ENCODE data around the gene UBASH3B.
"Not testable (repeated sequence)": the region's sequence is repeated elsewhere in the genome, so short reads cannot be mapped to it uniquely, and the experiment has no call there.

The UBASH3B gene

GRCh38 chr11:122816761-122817520 lies 161.4 kb downstream of the UBASH3B start:
- peaks cover 49% of the 10 kb centered on the region for H3K4me1 Mint-ChIP-seq
- H3K9me3 Mint-ChIP-seq = peaks cover 19 to 21% of the 10 kb centered on the region in 2 donors
- DNase-seq (no peak), ATAC-seq (no peak)
- H3K27me3 Mint-ChIP-seq = no peaks in the 10 kb centered on the region
- H3K4me3 Mint-ChIP-seq = no peak overlapping the region
- no peak overlapping the region for H3K27ac Mint-ChIP-seq

GRCh38 chr11:122820158-122820557 lies 164.6 kb downstream of the UBASH3B start:
- Mint-ChIP-seq H3K4me3 (no peak overlapping the region), H3K9me3 (peaks cover 30 to 35% of the 10 kb centered on the region in 2 donors)

GRCh38 chr11:122821169-122821568 lies 165.6 kb downstream of the UBASH3B start:
- DNase-seq = no peak
- H3K27me3 Mint-ChIP-seq = no peaks in the 10 kb centered on the region
- H3K4me3 Mint-ChIP-seq = no peak overlapping the region
- H3K27ac Mint-ChIP-seq = no peak overlapping the region
- ATAC-seq = no peak
- peaks cover 45% of the 10 kb centered on the region for H3K4me1 Mint-ChIP-seq
- peaks cover 30 to 45% of the 10 kb centered on the region in 2 donors for H3K9me3 Mint-ChIP-seq

More at GRCh38 chr11:122820158-122820557, 164.6 kb downstream of the UBASH3B start:
- Mint-ChIP-seq H3K27me3 (no peaks in the 10 kb centered on the region), H3K4me1 (peaks cover 38% of the 10 kb centered on the region), H3K27ac (no peak overlapping the region)
- no peak for ATAC-seq
- no peak for DNase-seq

- peak overlapping the region in 1 of 2 donors; percentile 27 for H3K4me3 Mint-ChIP-seq
- H3K27ac Mint-ChIP-seq = peak overlapping the region in 1 of 2 donors; percentile 77
- H3K4me1 Mint-ChIP-seq = peaks cover 42% of the 10 kb centered on the region
- ATAC-seq (peak; percentile 76), DNase-seq (no peak)
- H3K9me3 Mint-ChIP-seq = peaks cover 25 to 49% of the 10 kb centered on the region in 2 donors
- no peaks in the 10 kb centered on the region for H3K27me3 Mint-ChIP-seq
These were observed 166.7 kb downstream of the UBASH3B start for GRCh38 chr11:122822241-122822640.

GRCh38 chr11:122823564-122823963 lies 168.0 kb downstream of the UBASH3B start:
- H3K4me1 Mint-ChIP-seq = peaks cover 42% of the 10 kb centered on the region
- no peak for DNase-seq
- H3K9me3 Mint-ChIP-seq = peaks cover 25 to 44% of the 10 kb centered on the region in 2 donors
- no peaks in the 10 kb centered on the region for H3K27me3 Mint-ChIP-seq
- ATAC-seq = no peak
- no peak overlapping the region for H3K27ac Mint-ChIP-seq
- no peak overlapping the region for H3K4me3 Mint-ChIP-seq

GRCh38 chr11:122829371-122829770 lies 173.8 kb downstream of the UBASH3B start:
- not testable (repeated sequence) for H3K27me3 Mint-ChIP-seq, H3K27ac Mint-ChIP-seq, H3K4me3 Mint-ChIP-seq, DNase-seq, ATAC-seq
- Mint-ChIP-seq H3K9me3 (peaks cover 0 to 22% of the 10 kb centered on the region in 2 donors), H3K4me1 (peaks cover 46% of the 10 kb centered on the region)

GRCh38 chr11:122832297-122832696 lies 176.8 kb downstream of the UBASH3B start:
- DNase-seq, H3K27me3 Mint-ChIP-seq, ATAC-seq, H3K9me3 Mint-ChIP-seq: not testable (repeated sequence)
- peak overlapping the region; percentile 63 to 77 for H3K27ac Mint-ChIP-seq
- H3K4me3 Mint-ChIP-seq = peak overlapping the region; percentile 21 to 74
- peaks cover 48% of the 10 kb centered on the region for H3K4me1 Mint-ChIP-seq

GRCh38 chr11:122832721-122833470 lies 177.4 kb downstream of the UBASH3B start:
- Mint-ChIP-seq H3K4me1 (peaks cover 54% of the 10 kb centered on the region), H3K4me3 (peak overlapping the region; percentile 21 to 74), H3K27ac (peak overlapping the region; percentile 63 to 77), H3K27me3 (no peaks in the 10 kb centered on the region), H3K9me3 (peaks cover 8 to 9% of the 10 kb centered on the region in 2 donors)
- no peak for DNase-seq
- ATAC-seq = peak; percentile 39

- H3K27ac Mint-ChIP-seq = no peak overlapping the region
- no peaks in the 10 kb centered on the region for H3K27me3 Mint-ChIP-seq
- ATAC-seq = no peak
- peaks cover 59% of the 10 kb centered on the region for H3K4me1 Mint-ChIP-seq
- no peak for DNase-seq
- no peak overlapping the region for H3K4me3 Mint-ChIP-seq
- peaks cover 8 to 13% of the 10 kb centered on the region in 2 donors for H3K9me3 Mint-ChIP-seq
These were observed 178.4 kb downstream of the UBASH3B start for GRCh38 chr11:122833846-122834464.

GRCh38 chr11:122836916-122837315 lies 181.4 kb downstream of the UBASH3B start:
- Mint-ChIP-seq H3K27me3 (no peaks in the 10 kb centered on the region), H3K27ac (no peak overlapping the region), H3K4me1 (peaks cover 62% of the 10 kb centered on the region), H3K4me3 (no peak overlapping the region), H3K9me3 (peaks cover 8 to 13% of the 10 kb centered on the region in 2 donors)
- DNase-seq (no peak), ATAC-seq (no peak)

GRCh38 chr11:122837528-122838346 lies 182.2 kb downstream of the UBASH3B start:
- Mint-ChIP-seq H3K27ac (peak overlapping the region in 1 of 2 donors; percentile 89), H3K4me3 (peak overlapping the region; percentile 82 to 84), H3K4me1 (peaks cover 62% of the 10 kb centered on the region), H3K9me3 (peaks cover 8 to 13% of the 10 kb centered on the region in 2 donors), H3K27me3 (no peaks in the 10 kb centered on the region)
- DNase-seq = no peak
- ATAC-seq = no peak

- DNase-seq (peak; percentile 42 to 70), ATAC-seq (peak; percentile 85)
- Mint-ChIP-seq H3K9me3 (no peaks in the 10 kb centered on the region), H3K4me1 (peaks cover 72% of the 10 kb centered on the region), H3K4me3 (peak overlapping the region; percentile 70 to 76), H3K27ac (peak overlapping the region; percentile 86 to 93), H3K27me3 (no peaks in the 10 kb centered on the region)
These were observed 188.0 kb downstream of the UBASH3B start for GRCh38 chr11:122843281-122844141.

GRCh38 chr11:122847466-122847865 lies 191.9 kb downstream of the UBASH3B start:
- DNase-seq (no peak), ATAC-seq (no peak)
- peak overlapping the region; percentile 57 to 63 for H3K4me3 Mint-ChIP-seq
- H3K4me1 Mint-ChIP-seq = peaks cover 100% of the 10 kb centered on the region
- H3K27me3 Mint-ChIP-seq = no peaks in the 10 kb centered on the region
- peak overlapping the region; percentile 69 to 93 for H3K27ac Mint-ChIP-seq
- no peaks in the 10 kb centered on the region for H3K9me3 Mint-ChIP-seq

- DNase-seq = no peak
These were observed 192.7 kb downstream of the UBASH3B start for GRCh38 chr11:122848186-122848585.

More at GRCh38 chr11:122848186-122848585, 192.7 kb downstream of the UBASH3B start:
- H3K4me1 Mint-ChIP-seq = peaks cover 100% of the 10 kb centered on the region
- no peak for ATAC-seq
- no peaks in the 10 kb centered on the region for H3K9me3 Mint-ChIP-seq
- H3K27ac Mint-ChIP-seq = no peak overlapping the region
- H3K4me3 Mint-ChIP-seq = peak overlapping the region; percentile 57 to 63
- H3K27me3 Mint-ChIP-seq = no peaks in the 10 kb centered on the region
